ENCODE data around the gene ZBTB7C.

Gene ZBTB7C

GRCh38 chr18:48193521-48194492 lies 215.4 kb downstream of the ZBTB7C start:
- TF ChIP-seq, protein P1, sequence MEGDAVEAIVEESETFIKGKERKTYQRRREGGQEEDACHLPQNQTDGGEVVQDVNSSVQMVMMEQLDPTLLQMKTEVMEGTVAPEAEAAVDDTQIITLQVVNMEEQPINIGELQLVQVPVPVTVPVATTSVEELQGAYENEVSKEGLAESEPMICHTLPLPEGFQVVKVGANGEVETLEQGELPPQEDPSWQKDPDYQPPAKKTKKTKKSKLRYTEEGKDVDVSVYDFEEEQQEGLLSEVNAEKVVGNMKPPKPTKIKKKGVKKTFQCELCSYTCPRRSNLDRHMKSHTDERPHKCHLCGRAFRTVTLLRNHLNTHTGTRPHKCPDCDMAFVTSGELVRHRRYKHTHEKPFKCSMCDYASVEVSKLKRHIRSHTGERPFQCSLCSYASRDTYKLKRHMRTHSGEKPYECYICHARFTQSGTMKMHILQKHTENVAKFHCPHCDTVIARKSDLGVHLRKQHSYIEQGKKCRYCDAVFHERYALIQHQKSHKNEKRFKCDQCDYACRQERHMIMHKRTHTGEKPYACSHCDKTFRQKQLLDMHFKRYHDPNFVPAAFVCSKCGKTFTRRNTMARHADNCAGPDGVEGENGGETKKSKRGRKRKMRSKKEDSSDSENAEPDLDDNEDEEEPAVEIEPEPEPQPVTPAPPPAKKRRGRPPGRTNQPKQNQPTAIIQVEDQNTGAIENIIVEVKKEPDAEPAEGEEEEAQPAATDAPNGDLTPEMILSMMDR (IDR thresholded peaks at IDR 0.05; ENCODE audit: low read depth, low read length): no peak
- no peaks in the 10 kb centered on the region for H3K27me3 ChIP-seq
- no peaks in the 10 kb centered on the region for H3K9me3 ChIP-seq
- DNase-seq: no peak
- H3K4me1 ChIP-seq: no peaks in the 10 kb centered on the region
- no peaks in the 10 kb centered on the region for H3K36me3 ChIP-seq
- no peak overlapping the region for H3K4me3 ChIP-seq (ENCODE audit: low read depth, low read length)

DNA sequence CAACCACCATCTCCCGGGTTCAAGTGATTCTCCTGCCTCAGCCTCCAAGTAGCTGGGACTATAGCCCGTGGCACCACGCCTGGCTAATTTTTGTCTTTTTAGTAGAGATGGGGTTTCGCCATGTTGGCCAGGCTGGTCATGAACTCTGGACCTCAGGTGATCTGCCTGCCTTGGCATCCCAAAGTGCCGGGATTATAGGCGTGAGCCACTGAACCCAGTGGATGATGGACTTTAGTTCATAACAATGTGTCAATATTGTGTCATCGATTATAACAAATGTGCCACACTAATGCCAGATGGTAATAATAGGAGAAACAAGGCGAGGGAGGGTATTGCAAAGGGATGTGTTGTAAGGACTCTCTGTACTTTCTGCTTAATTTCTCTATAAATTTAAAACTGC lies 216.6 kb downstream of the ZBTB7C start:
- no peak overlapping the region for H3K4me3 ChIP-seq (ENCODE audit: low read depth, low read length)
- DNase-seq: no peak
- no peaks in the 10 kb centered on the region for H3K27me3 ChIP-seq
- H3K36me3 ChIP-seq: no peaks in the 10 kb centered on the region
- no peaks in the 10 kb centered on the region for H3K9me3 ChIP-seq
- H3K4me1 ChIP-seq: no peaks in the 10 kb centered on the region
- TF ChIP-seq, protein P1 (IDR thresholded peaks at IDR 0.05; ENCODE audit: low read depth, low read length): no peak

DNA sequence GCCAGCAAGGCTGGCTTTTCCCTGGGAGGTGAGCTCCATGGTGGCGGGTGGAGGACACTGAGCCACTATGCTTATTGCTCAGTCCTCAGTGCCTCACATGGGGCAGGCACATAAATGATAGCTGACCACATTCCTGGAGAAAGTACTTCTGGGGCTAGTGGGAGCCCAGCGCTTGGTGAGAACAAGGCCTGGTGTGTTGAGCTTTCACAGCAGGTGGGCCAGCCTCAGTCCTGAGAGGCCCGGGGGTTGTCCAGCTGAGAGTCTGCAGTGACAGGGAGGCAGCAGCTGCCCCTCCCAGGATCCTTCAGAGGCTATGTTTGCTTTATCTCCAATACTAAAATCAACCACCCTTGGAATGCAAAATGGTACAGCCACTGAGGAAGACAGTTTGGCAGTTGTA lies 217.7 kb downstream of the ZBTB7C start:
- H3K9me3 ChIP-seq: no peaks in the 10 kb centered on the region
- no peaks in the 10 kb centered on the region for H3K27me3 ChIP-seq
- no peak for DNase-seq
- no peak overlapping the region for H3K4me3 ChIP-seq (ENCODE audit: low read depth, low read length)
- peaks cover under 1% of the 10 kb centered on the region; the same call in 1 of the 2 replicates for H3K4me1 ChIP-seq
- no peaks in the 10 kb centered on the region for H3K36me3 ChIP-seq
- TF ChIP-seq, protein P1 (IDR thresholded peaks at IDR 0.05; ENCODE audit: low read depth, low read length): no peak

DNA sequence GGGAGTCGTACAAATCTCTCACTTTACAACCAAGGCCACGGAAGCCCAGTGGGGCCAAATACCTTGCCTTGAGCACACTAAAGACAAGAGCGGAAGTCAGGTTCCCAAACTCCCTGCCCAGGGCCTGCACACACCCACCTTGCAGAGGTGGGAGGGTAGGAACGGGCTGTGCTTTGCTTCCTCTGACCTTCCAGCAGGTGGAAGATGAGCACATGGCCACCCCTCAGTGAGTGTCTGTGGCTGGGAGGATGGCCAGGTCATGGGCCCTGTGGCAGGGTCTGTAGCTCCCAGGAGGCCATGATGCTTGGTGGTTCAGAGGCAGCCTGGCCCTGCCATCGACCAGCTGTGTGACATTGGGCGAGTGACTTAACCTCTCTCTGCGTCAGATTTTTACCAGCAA lies 218.2 kb downstream of the ZBTB7C start:
- no peaks in the 10 kb centered on the region for H3K9me3 ChIP-seq
- H3K27me3 ChIP-seq: no peaks in the 10 kb centered on the region
- DNase-seq: no peak
- no peak overlapping the region for H3K4me3 ChIP-seq (ENCODE audit: low read depth, low read length)
- H3K36me3 ChIP-seq: no peaks in the 10 kb centered on the region
- TF ChIP-seq, protein P1 (IDR thresholded peaks at IDR 0.05; ENCODE audit: low read depth, low read length): no peak
- peaks cover 6% of the 10 kb centered on the region; the same call in 1 of the 2 replicates for H3K4me1 ChIP-seq

- Histone ChIP-seq H3K9me3 (no peaks in the 10 kb centered on the region), H3K4me3 (ENCODE audit: low read depth, low read length) (no peak overlapping the region), H3K36me3 (no peaks in the 10 kb centered on the region), H3K4me1 (peaks cover 7% of the 10 kb centered on the region; the same call in 1 of the 2 replicates), H3K27me3 (no peaks in the 10 kb centered on the region)
- no peak for DNase-seq
- TF ChIP-seq, protein P1 (IDR thresholded peaks at IDR 0.05; ENCODE audit: low read depth, low read length): no peak
These were observed 220.6 kb downstream of the ZBTB7C start for GRCh38 chr18:48188609-48189008.

DNA sequence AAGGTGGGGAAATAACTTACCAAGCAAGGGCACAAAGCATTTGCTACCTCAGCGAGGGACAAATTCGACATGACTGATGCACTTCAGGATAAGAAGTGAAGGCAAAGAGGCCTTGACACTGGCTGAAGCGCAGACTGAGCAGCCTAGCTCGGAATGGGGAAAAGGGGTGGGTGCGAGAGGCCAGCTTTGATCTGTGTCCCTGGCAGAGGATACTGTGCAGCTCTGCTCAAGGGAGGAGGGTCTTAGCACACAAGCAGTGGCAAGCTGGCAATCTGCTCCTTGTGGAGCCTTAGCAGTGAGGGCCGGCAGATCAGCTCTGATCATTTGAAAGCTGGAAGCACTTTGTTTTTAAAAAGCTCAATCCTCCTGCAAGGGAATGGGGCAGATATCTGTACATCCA lies 222.3 kb downstream of the ZBTB7C start:
- Histone ChIP-seq H3K9me3 (no peaks in the 10 kb centered on the region), H3K36me3 (no peaks in the 10 kb centered on the region), H3K4me1 (peaks cover 7% of the 10 kb centered on the region; the same call in 1 of the 2 replicates), H3K27me3 (no peaks in the 10 kb centered on the region), H3K4me3 (ENCODE audit: low read depth, low read length) (no peak overlapping the region)
- TF ChIP-seq, protein P1 (IDR thresholded peaks at IDR 0.05; ENCODE audit: low read depth, low read length): no peak
- no peak for DNase-seq
